Uterus (tissue), 4 donors: ENCODE data around the gene ARHGAP15. TPM values are rescaled to one million over a fixed set of nuclear protein-coding genes. Genes with fewer than 3 reads are reported as not detected.

ENCODE experiments used
- DNase-seq, 2 donors: peaks; one replicate each; pipeline ENCODE4 v3.0.0-alpha.2; 2019 to 2020
- H3K27ac ChIP-seq, 2 donors: fragments of 200-600 bp; sonication (generic); 1 replicate in 1 of 2; 2 replicates in 1 of 2; pipeline ENCODE4 v1.5.1; 2016 to 2018
- H3K27me3 ChIP-seq, 2 donors: fragments of 200-600 bp; sonication (generic); one replicate each; pipeline ENCODE4 v1.5.1; 2018 to 2019; ENCODE audit warnings: control low read depth in 1 of 2
- H3K36me3 ChIP-seq, 2 donors: fragments of 200-600 bp; sonication (generic); one replicate each; pipeline ENCODE4 v1.5.1; 2019; ENCODE audit warnings: control low read depth in 1 of 2
- H3K4me1 ChIP-seq, 2 donors: fragments of 200-600 bp; sonication (generic); one replicate each; pipeline ENCODE4 v1.5.1; 2018 to 2019; ENCODE audit warnings: control low read depth in 1 of 2
- H3K4me3 ChIP-seq, 2 donors: fragments of 200-600 bp; sonication (generic); 1 replicate in 1 of 2; 2 replicates in 1 of 2; pipeline ENCODE4 v1.5.1; 2018 to 2019; ENCODE audit warnings: mild to moderate bottlenecking in 1 of 2
- H3K9me3 ChIP-seq, 2 donors: fragments of 200-600 bp; sonication (generic); one replicate each; pipeline ENCODE4 v1.5.1; 2019; ENCODE audit warnings: control low read depth in 1 of 2
- POLR2A ChIP-seq, 2 donors: fragments of 450-650 bp; IDR thresholded peaks; one replicate each; pipeline ENCODE4 v1.6.1; 2016; ENCODE audit warnings: antibody characterized with exemption in 2 of 2, mild to moderate bottlenecking in 1 of 2, moderate library complexity in 1 of 2
- intact Hi-C: fragments of 100-400 bp; cut with DNase I; formaldehyde crosslinking; loops from one replicate; pipeline ENCODE4 v1.15.1; 2023; ENCODE audit warnings: low total_unique reads
- total RNA-seq, 4 donors: library from RNA; depleted of rRNA in 3 of 4; stranded (reverse); fragments of >200 nt in 3 of 4; gene quantifications; one replicate each; pipeline versions ENCODE4 v1.1.0 to v1.2.4, GENCODE V29; 2014 to 2023
- TF ChIP-seq, protein P1 (sequence below), 4 experiments: fragments of 200-600 bp in 2 of 4; fragments of 450-650 bp in 2 of 4; sonication (generic) in 2 of 4; IDR thresholded peaks; one replicate each; pipeline ENCODE4 v1.5.1; 2016 to 2019; ENCODE audit warnings: antibody characterized with exemption in 4 of 4, mild to moderate bottlenecking in 2 of 4, moderate library complexity in 1 of 4
- donor health status: DM: yes; HTN: yes; CAD: no.

ARHGAP15 gene
- total RNA-seq, 4 donors from 2014 or later = 0.88 to 28.4 (median 6.6) TPM

DNA sequence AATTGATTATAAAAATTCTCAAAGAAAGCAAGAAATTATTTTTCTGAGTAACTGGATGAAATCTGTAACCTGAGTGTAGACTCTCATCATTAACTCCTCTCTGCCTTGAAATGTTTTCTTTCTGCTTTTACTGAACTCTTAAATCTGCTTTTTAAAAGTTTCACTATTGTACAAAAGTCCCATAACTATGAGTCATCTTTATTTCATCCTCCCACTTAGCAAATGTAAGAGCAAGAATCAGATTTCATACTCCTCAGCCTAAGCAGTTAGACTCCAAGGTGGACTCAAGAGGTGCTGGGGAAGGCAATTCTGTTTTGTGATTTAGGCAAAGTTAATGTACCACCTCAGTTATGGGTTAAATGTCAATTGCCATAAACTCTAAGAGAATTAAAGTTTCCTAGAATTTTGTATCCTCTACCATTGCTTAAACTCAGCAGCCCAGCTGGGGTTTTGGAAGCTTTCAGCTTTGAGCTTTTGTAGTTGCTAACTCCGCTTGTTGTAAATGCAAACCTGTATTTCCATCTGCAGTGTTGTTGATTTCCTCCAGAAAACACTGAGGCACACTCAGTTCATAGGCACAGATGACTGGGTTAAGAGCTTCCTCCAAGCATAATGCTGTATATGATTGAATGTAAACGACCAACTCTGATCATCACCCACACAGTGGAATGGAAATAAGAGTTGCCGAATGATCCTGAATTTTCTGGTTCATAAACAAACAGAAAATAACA lies 268.8 kb downstream of the ARHGAP15 start:
- H3K4me3 ChIP-seq = no peak overlapping the region
- H3K27me3 ChIP-seq = no peaks in the 10 kb centered on the region
- no peak overlapping the region for H3K27ac ChIP-seq
- no peaks in the 10 kb centered on the region for H3K36me3 ChIP-seq
- no peak for DNase-seq
- TF ChIP-seq POLR2A (IDR thresholded peaks at IDR 0.05) = no peak
- TF ChIP-seq, protein P1, sequence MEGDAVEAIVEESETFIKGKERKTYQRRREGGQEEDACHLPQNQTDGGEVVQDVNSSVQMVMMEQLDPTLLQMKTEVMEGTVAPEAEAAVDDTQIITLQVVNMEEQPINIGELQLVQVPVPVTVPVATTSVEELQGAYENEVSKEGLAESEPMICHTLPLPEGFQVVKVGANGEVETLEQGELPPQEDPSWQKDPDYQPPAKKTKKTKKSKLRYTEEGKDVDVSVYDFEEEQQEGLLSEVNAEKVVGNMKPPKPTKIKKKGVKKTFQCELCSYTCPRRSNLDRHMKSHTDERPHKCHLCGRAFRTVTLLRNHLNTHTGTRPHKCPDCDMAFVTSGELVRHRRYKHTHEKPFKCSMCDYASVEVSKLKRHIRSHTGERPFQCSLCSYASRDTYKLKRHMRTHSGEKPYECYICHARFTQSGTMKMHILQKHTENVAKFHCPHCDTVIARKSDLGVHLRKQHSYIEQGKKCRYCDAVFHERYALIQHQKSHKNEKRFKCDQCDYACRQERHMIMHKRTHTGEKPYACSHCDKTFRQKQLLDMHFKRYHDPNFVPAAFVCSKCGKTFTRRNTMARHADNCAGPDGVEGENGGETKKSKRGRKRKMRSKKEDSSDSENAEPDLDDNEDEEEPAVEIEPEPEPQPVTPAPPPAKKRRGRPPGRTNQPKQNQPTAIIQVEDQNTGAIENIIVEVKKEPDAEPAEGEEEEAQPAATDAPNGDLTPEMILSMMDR (IDR thresholded peaks at IDR 0.05) = no peak
- intact Hi-C loops = no loop called here
- H3K4me1 ChIP-seq = no peaks in the 10 kb centered on the region
- no peaks in the 10 kb centered on the region for H3K9me3 ChIP-seq

DNA sequence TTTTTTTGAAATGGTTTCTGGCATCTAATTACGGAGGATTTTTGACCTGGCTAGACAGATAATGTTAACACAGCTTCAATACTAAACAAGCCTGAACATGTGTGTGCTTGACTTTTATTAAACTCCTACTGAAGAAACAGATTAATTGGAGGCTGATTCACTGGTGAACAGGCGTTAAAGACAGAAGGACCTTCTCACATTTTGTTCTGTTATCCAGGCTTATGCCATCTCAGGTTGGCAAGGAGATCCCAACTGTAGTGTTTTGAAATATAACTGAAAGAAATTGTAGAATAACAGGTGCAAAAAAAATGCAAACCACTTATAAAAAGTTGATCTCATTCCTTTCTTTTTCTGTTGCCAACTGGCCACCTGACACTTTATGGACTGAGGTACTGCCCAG lies 269.6 kb downstream of the ARHGAP15 start:
- Histone ChIP-seq H3K9me3 (no peaks in the 10 kb centered on the region), H3K4me3 (no peak overlapping the region), H3K27me3 (no peaks in the 10 kb centered on the region), H3K27ac (no peak overlapping the region), H3K36me3 (no peaks in the 10 kb centered on the region), H3K4me1 (no peaks in the 10 kb centered on the region)
- no peak for DNase-seq
- TF ChIP-seq POLR2A (IDR thresholded peaks at IDR 0.05) = no peak
- TF ChIP-seq, protein P1 (IDR thresholded peaks at IDR 0.05) = no peak
- intact Hi-C loops = no loop called here

- no peak overlapping the region for H3K27ac ChIP-seq
- no peak overlapping the region for H3K4me3 ChIP-seq
- H3K36me3 ChIP-seq = no peaks in the 10 kb centered on the region
- intact Hi-C loops = no loop called here
- no peaks in the 10 kb centered on the region for H3K4me1 ChIP-seq
- H3K9me3 ChIP-seq = no peaks in the 10 kb centered on the region
- H3K27me3 ChIP-seq = no peaks in the 10 kb centered on the region
- no peak for DNase-seq
- TF ChIP-seq, protein P1 (IDR thresholded peaks at IDR 0.05) = no peak
- no peak for TF ChIP-seq POLR2A (IDR thresholded peaks at IDR 0.05)
Observed at GRCh38 chr2:143399631-143400069, 270.4 kb downstream of the ARHGAP15 start.

- no peak overlapping the region for H3K4me3 ChIP-seq
- H3K4me1 ChIP-seq = no peaks in the 10 kb centered on the region
- no peaks in the 10 kb centered on the region for H3K36me3 ChIP-seq
- H3K9me3 ChIP-seq = no peaks in the 10 kb centered on the region
- no peaks in the 10 kb centered on the region for H3K27me3 ChIP-seq
- intact Hi-C loops = no loop called here
- DNase-seq = no peak
- H3K27ac ChIP-seq = no peak overlapping the region
- TF ChIP-seq POLR2A (IDR thresholded peaks at IDR 0.05) = no peak
- TF ChIP-seq, protein P1 (IDR thresholded peaks at IDR 0.05) = no peak
Observed at GRCh38 chr2:143401861-143402260, 272.6 kb downstream of the ARHGAP15 start.

DNA sequence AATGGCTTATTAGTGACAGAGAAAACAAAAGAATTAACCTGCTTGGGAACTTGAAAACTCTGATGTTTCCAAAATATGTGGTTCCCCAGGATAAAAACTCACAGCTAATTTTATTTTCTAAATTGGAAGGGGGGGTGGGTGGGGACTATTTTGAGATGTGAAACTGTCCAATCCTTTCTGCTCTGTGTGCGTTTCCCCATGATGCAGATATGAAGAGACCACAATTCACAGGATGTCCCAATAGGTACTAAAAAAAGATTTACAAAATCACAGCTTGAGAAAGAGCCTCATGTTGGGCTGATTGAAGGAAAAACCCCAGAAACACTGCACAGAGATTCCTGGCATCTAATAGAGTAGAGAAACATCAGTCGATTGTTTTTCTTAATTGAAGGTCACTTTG lies 273.2 kb downstream of the ARHGAP15 start:
- Histone ChIP-seq H3K36me3 (no peaks in the 10 kb centered on the region), H3K4me1 (no peaks in the 10 kb centered on the region), H3K27ac (no peak overlapping the region), H3K9me3 (no peaks in the 10 kb centered on the region), H3K27me3 (no peaks in the 10 kb centered on the region), H3K4me3 (no peak overlapping the region)
- intact Hi-C loops = no loop called here
- TF ChIP-seq POLR2A (IDR thresholded peaks at IDR 0.05) = no peak
- TF ChIP-seq, protein P1 (IDR thresholded peaks at IDR 0.05) = no peak
- DNase-seq = no peak
